Putamen (tissue), 1 donor: Measurements from ENCODE around the gene AK6.
"Not testable (repeated sequence)": the region's sequence is repeated elsewhere in the genome, so short reads cannot be mapped to it uniquely, and the experiment has no call there.

Experiments used
- DNase-seq: peaks from one replicate; pipeline ENCODE4 v3.0.0-alpha.2; 2016; ENCODE audit warnings: low spot score

The AK6 gene

DNA sequence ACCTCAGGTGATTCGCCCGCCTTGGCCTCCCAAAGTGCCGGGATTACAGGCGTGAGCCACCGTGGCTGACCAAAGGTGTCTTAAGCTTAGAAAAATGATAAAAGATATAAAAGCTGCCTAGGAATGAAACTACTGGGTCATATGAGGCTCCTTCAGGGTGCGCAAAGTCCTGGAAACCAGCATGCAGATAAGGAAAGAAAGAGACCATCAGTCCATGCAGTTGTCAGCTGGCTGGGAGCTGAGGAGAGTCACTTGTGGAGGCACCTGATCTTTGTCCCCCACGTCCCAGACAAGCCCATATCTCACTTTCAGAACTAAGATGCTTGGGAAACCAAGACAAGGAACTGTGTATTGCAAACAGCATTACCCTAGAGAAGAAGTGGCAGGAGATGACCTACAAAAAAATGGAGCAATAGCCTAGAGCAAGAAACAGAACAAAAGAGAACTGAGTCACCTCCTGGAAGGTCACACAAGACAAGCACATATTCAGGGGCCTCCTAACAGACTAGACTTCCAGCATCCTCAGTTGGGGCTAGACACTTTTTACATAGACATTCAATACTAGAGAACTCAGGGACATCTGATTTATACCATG lies 33.9 kb downstream of the AK6 start:
- DNase-seq = no peak

DNA sequence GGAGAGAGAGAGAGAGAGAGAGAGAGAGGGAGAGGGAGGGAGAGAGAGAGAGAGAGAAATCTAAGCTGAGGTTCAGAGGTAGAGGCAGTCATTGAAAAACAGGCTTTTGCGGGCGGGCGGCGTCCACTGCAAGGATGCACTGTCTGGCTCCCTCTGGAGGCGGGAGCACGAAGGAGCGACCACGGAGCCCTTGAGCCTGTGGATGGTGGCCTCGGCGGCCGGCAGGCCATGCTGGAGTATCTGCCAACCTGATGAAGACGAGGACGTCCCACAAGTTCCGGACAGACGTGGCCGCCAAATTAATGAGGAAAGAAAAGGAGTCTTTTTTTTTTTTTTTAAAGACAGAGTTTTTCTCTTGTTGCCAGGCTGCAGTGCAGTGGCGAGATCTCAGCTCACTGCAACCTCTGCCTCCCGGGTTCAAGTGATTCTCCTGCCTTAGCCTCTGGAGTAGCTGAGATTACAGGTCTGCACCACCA lies 34.5 kb downstream of the AK6 start:
- DNase-seq = peak; percentile 73

DNA sequence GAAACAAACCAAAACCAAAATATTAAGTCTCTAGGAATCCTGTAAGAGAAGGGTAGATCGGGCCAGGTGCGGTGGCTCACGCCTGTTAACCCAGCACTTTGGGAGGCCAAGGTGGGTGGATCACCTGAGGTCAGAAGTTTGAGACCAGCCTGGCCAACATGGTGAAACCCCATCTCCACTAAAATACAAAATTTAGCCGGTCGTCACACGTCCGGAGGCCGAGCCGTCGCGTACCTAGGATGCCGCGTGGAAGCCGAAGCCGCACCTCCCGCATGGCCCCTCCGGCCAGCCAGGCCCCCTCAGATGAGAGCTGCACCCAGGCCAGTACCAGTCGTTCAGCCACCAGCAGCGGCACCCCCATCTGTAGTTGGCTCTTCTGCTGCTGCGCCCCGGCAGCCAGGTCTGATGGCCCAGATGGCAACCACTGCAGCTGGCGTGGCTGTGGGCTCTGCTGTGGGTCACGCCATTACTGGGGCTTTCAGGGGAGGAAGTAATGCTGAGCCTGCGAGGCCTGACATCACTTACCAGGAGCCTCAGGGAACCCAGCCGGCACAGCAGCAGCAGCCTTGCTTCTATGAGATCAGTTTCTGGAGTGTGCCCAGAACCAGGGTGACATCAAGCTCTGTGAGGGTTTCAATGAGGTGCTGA lies 35.5 kb downstream of the AK6 start:
- not testable (repeated sequence) for DNase-seq

DNA sequence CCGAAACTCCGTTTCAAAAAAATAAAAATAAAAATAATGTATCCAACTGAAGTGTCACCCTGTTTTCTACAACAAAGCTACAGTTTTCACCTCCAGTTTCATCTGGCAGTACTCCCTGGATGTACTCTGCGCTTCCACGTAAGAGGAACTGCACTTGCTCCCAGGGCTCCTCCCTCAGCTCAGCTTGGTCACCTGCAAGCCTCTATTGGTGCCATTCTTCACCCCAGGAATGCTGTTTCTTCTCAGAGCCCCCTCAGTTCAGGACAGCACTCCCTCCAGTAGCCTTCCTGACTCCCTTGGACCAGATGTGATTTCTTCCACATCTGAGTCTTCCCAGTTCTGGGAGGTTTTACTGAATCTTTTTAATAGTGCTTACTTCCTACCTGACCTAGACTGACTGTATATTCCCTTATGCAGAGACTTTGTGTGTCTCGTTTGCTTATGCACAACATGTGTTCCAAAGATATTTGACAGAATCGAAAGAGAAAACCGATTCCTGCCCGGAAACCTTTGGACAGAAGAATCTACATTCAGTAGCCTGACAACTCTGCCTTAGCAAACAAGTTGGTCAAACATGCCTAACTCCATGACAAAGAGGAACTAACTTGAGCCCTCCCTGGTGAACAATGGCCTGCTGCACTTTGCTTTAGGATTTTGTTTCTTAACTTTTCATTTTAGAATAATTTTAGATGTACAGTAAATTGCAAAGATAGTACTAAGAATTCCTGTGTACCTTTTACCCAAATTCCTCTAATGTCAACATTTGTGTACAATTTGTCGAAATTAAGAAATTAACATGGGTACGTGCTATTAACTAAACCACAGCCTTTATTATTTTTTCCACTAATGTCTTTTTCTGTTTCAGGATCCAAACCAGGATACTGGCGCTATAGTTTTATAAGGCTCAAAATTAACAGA lies 37.5 kb downstream of the AK6 start:
- DNase-seq = no peak

DNA sequence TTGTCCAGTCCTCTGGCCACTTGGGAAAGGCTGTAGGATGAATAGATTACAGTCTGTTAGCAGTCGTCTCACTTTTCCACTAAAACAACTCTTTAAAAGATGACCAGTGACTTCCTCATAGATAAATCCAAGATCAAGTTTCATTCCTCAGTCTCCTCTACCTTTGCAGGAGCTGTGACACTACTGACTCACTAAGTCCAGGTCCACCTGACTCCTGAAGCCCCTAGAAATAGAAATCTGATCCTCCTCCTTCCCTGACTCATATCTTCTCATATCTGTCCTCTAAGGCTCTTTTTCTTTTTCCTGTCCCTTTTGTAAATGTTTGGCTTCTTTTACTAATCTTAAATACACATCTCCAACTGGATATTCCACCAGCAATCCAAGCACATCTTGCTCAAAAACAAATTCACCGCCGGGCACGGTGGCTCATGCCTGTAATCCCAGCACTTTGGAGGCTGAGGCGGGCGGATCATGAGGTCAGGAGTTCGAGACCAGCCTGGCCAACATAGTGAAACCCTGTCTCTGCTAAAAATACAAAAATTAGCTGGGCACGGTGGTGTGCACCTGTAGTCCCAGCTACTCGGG lies 39.3 kb downstream of the AK6 start:
- no peak for DNase-seq

DNA sequence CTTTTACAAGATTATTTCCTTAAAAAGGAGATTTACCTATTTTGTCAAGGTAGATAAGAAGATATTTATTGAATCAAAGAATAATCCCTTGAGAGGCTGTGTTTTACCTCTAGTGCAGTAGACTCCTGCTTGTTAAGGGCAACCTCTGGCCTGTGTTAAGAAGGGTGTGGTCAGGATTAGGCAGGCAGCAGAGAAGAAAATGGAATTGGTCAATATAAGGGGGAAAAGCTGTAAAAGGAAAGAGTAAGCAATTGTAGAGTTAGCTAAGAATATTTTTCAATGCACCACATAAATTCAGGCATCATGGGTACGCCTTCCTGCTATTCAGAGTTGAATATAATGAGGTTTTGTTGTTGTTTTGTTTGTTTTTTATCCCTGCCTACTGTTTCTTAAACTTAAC lies 43.0 kb downstream of the AK6 start:
- DNase-seq = no peak

DNA sequence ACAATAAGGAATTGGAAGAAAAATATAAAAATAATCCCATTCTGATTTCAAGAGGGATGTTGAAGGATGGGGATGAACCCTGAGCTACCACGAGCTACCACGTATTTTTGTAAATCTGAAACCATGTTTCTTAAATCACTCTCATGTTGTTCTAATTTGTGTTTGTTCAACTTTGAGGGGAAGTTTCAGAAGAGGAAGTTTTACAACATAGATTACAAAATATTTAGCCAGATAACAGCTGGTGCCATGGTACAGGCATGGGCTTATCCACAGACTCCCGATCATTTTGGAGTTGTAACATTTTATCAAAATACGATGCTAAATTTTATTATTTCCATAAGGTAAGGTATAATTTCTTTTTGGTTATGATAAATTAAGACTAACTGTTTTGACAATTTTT lies 51.9 kb downstream of the AK6 start:
- no peak for DNase-seq

DNA sequence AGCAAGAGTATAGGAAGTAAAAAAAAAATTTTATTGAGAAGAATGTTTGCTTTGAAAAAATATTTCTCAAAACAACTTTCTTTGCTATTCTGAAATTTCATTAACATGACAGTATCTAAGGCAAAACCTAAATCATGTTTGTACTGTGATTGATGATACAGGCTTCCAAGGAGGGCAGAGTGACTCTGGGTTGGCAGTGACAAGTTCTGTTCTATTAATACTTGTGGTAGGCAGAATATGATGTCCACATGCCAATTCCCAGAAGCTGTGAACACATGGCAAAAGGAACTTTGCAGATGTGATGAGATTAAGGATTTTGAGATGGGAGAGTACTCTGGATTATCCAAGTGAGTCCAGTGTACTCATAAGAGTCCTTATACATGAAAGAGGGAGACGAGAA lies 53.3 kb downstream of the AK6 start:
- no peak for DNase-seq

DNA sequence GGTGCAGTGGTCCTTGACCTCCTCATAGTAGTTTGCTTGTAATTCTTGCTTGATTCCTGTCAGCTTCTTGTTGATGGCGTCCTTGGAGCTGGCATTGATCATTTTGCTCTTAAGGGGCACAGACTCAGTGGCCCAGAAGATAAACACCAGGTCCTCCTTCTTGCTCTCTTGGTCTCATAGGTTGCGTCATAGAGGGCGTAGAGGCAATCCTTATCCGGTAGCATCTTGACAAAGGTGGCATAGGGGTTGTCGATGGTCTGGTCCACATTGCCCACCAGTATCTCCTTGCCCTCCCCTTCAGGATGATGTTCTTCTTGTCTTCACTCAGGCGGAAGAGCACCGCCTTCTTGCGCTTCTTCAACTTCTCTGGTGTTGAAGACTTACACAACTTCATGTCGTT lies 55.9 kb downstream of the AK6 start:
- no peak for DNase-seq

DNA sequence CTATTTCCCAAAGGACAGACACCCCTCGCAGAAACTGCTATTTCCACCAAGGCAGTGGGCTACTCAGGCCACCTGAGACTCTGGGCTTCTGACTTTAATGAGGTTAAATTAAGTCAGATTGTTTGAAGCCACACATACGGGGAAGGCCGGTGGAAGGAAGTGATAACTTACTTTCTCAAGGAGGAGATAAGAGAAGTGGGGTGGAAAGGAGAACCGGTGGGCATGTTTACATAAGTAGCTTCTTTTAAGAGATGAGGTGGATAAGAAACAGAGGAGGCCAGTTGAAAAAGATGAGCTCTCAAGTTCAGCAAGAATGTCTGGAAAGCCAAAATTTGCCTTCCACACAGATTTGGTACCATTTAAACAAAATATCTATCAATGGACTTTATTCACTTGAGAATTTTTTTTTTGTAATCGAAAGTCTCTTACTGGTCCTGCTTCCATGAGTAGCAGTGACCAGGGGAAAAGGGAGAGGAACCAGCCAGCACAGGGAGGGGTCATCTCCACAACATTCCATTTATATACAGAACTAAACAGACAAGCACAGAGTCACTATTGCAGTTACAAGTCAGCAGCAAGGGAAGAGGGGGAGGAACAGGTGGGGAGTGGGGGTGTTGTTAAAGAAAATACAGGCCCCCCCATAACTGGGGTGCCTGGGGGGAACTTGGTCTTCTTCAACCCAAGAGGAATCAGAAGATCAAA lies 56.7 kb downstream of the AK6 start:
- DNase-seq = no peak

DNA sequence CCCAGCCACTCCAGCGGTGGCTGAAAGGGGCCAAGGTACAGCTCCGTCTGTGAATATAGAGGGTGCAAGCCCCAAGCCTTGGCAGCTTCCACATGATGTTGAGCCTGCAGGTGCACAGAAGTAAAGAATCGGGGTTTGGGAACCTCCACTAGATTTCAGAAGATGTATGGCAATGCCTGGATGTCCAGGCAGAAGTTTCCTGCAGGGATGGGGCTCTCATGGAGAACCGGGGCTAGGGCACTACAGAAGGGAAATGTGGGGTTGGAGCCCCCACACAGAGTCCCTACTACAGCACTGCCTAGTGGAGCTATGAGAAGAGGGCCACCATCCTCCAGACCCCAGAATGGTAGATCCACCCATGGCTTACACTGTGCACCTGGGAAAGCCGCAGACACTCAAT lies 59.9 kb downstream of the AK6 start:
- no peak for DNase-seq

DNA sequence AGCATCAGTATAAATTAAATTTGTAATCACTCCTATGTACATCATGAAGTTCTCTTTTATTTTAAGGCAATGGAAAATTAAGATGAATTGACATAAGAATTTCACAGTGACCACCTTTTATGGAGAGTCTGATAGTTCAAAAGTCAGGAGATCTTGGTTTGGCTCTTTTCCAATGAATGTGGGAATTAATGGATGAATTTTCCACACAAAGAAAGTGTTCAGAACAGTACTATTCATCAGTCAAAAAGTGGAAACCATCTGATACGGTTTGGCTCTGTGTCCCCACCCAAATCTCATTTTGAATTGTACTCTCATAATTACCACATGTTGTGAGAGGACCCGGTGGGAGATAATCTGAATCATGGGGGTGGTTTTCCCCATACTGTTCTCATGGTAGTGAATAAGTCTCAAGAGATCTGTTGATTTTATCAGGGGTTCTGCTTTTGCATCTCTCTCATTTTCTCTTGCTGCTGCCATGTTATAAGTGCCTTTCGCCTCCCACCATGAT lies 61.2 kb downstream of the AK6 start:
- DNase-seq = no peak

DNA sequence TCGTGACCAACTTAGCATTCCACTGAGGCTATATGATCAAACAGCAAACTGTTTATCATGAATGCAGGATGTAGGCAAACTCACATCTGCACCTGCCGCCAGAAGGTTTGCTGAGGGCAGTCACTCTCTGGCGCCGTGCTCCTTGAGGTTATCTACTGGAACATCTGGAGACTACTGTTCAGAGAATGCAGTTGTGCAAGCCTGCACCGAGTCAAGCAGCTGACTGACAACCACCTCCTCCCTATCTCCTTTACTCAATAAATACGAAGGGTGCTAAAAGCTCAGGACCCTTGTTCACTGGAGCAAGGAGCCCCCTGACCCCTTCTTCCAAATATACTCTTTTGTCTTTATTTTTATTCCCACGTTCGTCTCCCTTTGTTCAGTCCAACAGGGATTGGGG lies 63.8 kb downstream of the AK6 start:
- DNase-seq = no peak
